WTC11 (cell line): ENCODE data around the gene B3GAT1. TPM values are rescaled to one million over a fixed set of nuclear protein-coding genes. Genes with fewer than 3 reads are reported as not detected.

Experiments used
- ATAC-seq: fragments of 200-7000 bp; cut with Tn5 transposase; 2 replicates; pipeline ENCODE4 v1.10.0; 2021; ENCODE audit warnings: mild to moderate bottlenecking, moderate library complexity
- CTCF ChIA-PET: fragments of 300-600 bp; sonication (Branson Sonifier 250); formaldehyde crosslinking; loops from one replicate; lab custom pipeline; 2021; ENCODE audit warnings: antibody characterized with exemption; lab: Charles Lee
- POLR2A ChIA-PET: fragments of 350-600 bp; sonication (Branson Sonifier 250); formaldehyde crosslinking; loops from one replicate; lab custom pipeline; 2021; ENCODE audit warnings: antibody characterized with exemption; lab: Charles Lee
- DNase-seq: peaks from one replicate; pipeline ENCODE4 v3.0.0; 2021; ENCODE audit warnings: low spot score
- H3K27ac Mint-ChIP-seq: 2 replicates; pipeline ENCODE4 v1.8.0; 2021; ENCODE audit warnings: mixed read lengths
- H3K27me3 Mint-ChIP-seq: 2 replicates; pipeline ENCODE4 v1.8.0; 2021; ENCODE audit warnings: low read depth, mild to moderate bottlenecking, moderate library complexity, mixed read lengths
- H3K36me3 Mint-ChIP-seq: 2 replicates; pipeline ENCODE4 v1.8.0; 2021; ENCODE audit warnings: mixed read lengths
- H3K4me1 Mint-ChIP-seq: 2 replicates; pipeline ENCODE4 v1.8.0; 2022; ENCODE audit warnings: mixed read lengths
- H3K4me3 Mint-ChIP-seq: 2 replicates; pipeline ENCODE4 v1.8.0; 2021; ENCODE audit warnings: mild to moderate bottlenecking, moderate library complexity, mixed read lengths
- H3K9me3 Mint-ChIP-seq: 2 replicates; pipeline ENCODE4 v1.8.0; 2021; ENCODE audit warnings: mixed read lengths
- CBFB ChIP-seq: sonication (generic); formaldehyde crosslinking; IDR thresholded peaks from 2 replicates; pipeline ENCODE4 v1.8.1; 2022; ENCODE audit warnings: mild to moderate bottlenecking, low read depth, missing genetic modification reagents
- CREB1 ChIP-seq: sonication (generic); formaldehyde crosslinking; IDR thresholded peaks from 2 replicates; pipeline ENCODE4 v1.8.0; 2023; ENCODE audit warnings: mild to moderate bottlenecking, missing genetic modification reagents
- ELF4 ChIP-seq: sonication (generic); formaldehyde crosslinking; IDR thresholded peaks from 2 replicates; pipeline ENCODE4 v1.8.1; 2022; ENCODE audit warnings: low read depth, mild to moderate bottlenecking, moderate library complexity, missing genetic modification reagents
- EMX1 ChIP-seq: fragments of 250-450 bp; sonication (Bioruptor Pico); IDR thresholded peaks from 2 replicates; pipeline ENCODE4 v1.8.0; 2021; ENCODE audit warnings: mild to moderate bottlenecking
- FOXJ3 ChIP-seq: sonication (generic); formaldehyde crosslinking; IDR thresholded peaks from 2 replicates; pipeline ENCODE4 v1.9.0; 2021; ENCODE audit warnings: missing genetic modification reagents, mild to moderate bottlenecking, borderline replicate concordance
- FOXP1 ChIP-seq: sonication (generic); formaldehyde crosslinking; IDR thresholded peaks from 2 replicates; pipeline ENCODE4 v1.8.0; 2022; ENCODE audit warnings: missing genetic modification reagents, mild to moderate bottlenecking, moderate library complexity, borderline replicate concordance
- KAT7 ChIP-seq: sonication (generic); formaldehyde crosslinking; IDR thresholded peaks from 2 replicates; pipeline ENCODE4 v1.8.1; 2023; ENCODE audit warnings: missing genetic modification reagents, mild to moderate bottlenecking, borderline replicate concordance
- MYBL2 ChIP-seq: sonication (generic); formaldehyde crosslinking; IDR thresholded peaks from 2 replicates; pipeline ENCODE4 v1.8.1; 2023; ENCODE audit warnings: mild to moderate bottlenecking, moderate library complexity, missing genetic modification reagents
- TCF7 ChIP-seq: sonication (generic); formaldehyde crosslinking; IDR thresholded peaks from 2 replicates; pipeline ENCODE4 v1.8.0; 2022; ENCODE audit warnings: mild to moderate bottlenecking, low read depth, missing genetic modification reagents, moderate library complexity
- USF1 ChIP-seq: sonication (generic); formaldehyde crosslinking; IDR thresholded peaks from 2 replicates; pipeline ENCODE4 v1.8.0; 2022; ENCODE audit warnings: mild to moderate bottlenecking, missing genetic modification reagents
- ZNF121 ChIP-seq: sonication (generic); formaldehyde crosslinking; IDR thresholded peaks from 2 replicates; pipeline ENCODE4 v1.8.0; 2023; ENCODE audit warnings: missing genetic modification reagents
- ZNF263 ChIP-seq: sonication (generic); formaldehyde crosslinking; IDR thresholded peaks from 2 replicates; pipeline ENCODE4 v1.8.1; 2022; ENCODE audit warnings: low read depth, mild to moderate bottlenecking, moderate library complexity, missing genetic modification reagents
- ZNF396 ChIP-seq: fragments of 250-450 bp; sonication (Bioruptor Pico); IDR thresholded peaks from 2 replicates; pipeline ENCODE4 v1.8.0; 2021; ENCODE audit warnings: mild to moderate bottlenecking, moderate library complexity, borderline replicate concordance
- total RNA-seq: library from RNA; stranded (reverse); gene quantifications from 3 replicates; pipeline ENCODE4 v1.2.3, GENCODE V29; 2021
- TF ChIP-seq, protein P1 (sequence below): sonication (generic); formaldehyde crosslinking; IDR thresholded peaks from 2 replicates; pipeline ENCODE4 v1.8.0; 2022; ENCODE audit warnings: mild to moderate bottlenecking, missing genetic modification reagents
- TF ChIP-seq, protein P2 (sequence below): fragments of 250-450 bp; sonication (Bioruptor Pico); IDR thresholded peaks from 2 replicates; pipeline ENCODE4 v1.9.0; 2021; ENCODE audit warnings: mild to moderate bottlenecking, borderline replicate concordance
- TF ChIP-seq, protein P3 (sequence below): sonication (generic); formaldehyde crosslinking; conservative IDR thresholded peaks from 2 replicates; pipeline ENCODE4 v1.8.1; 2023; ENCODE audit warnings: mild to moderate bottlenecking, low read depth, missing genetic modification reagents, moderate library complexity
- TF ChIP-seq, protein P4 (sequence below): sonication (generic); formaldehyde crosslinking; IDR thresholded peaks from 2 replicates; pipeline ENCODE4 v1.8.0; 2022; ENCODE audit warnings: mild to moderate bottlenecking, missing genetic modification reagents
- TF ChIP-seq, protein P5 (sequence below): fragments of 250-450 bp; sonication (Bioruptor Pico); conservative IDR thresholded peaks from 2 replicates; pipeline ENCODE4 v1.9.0; 2021; ENCODE audit warnings: mild to moderate bottlenecking
- TF ChIP-seq, protein P6 (sequence below): fragments of 250-450 bp; sonication (Bioruptor Pico); IDR thresholded peaks from 2 replicates; pipeline ENCODE4 v2.1.2; 2022; ENCODE audit warnings: mild to moderate bottlenecking, moderate library complexity

The B3GAT1 gene
- total RNA-seq, 1 experiment from 2014 or later, result 30.0 TPM

DNA sequence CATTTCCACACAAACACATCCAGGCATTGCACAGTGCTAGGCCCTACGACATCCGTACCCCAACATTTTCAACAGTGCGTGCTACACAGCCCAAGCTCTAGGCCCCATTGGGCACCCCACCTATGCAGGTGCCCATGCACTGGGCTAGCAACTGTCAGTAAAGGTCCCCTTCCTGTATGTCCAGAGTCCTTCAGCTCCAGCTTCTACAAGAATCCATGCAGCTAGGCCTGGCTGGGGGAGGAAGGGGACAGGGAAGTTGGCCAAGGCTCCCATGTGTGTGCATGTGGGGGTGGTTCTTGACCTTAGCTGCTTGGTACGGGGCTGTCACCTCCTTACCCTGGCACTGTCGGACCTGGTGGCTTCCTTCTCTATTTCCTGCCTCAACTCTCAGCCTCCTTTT, 1.3 kb downstream of the B3GAT1 start:
- ChIA-PET POLR2A (interaction anchor here (0.6 to 0.7 kb wide), 2 partner anchors 25 to 316 kb away, joined by 3 read pairs; no protein-coding TSS in a partner anchor), CTCF (interaction anchor here (0.7 to 1.7 kb wide), 5 partner anchors 14 to 149 kb away, joined by 3 to 5 read pairs (median 4); no protein-coding TSS in a partner anchor)
- peaks cover 25% of the 10 kb centered on the region for H3K27me3 Mint-ChIP-seq
- no peak overlapping the region for H3K27ac Mint-ChIP-seq
- DNase-seq (no peak), ATAC-seq (no peak)
- H3K36me3 Mint-ChIP-seq, result no peaks in the 10 kb centered on the region
- H3K4me1 Mint-ChIP-seq, result peaks cover 58% of the 10 kb centered on the region
- peak overlapping the region; percentile 73 for H3K4me3 Mint-ChIP-seq
- H3K9me3 Mint-ChIP-seq, result no peaks in the 10 kb centered on the region
- TF ChIP-seq MYBL2 (no peak), TCF7 (CRISPR knock-in tag) (no peak), ZNF121 (CRISPR knock-in tag) (no peak), ZNF396 (CRISPR knock-in tag) (no peak), KAT7 (CRISPR knock-in tag) (peak; percentile 23; the same call in 1 of the 2 replicates)
- TF ChIP-seq, protein P1, sequence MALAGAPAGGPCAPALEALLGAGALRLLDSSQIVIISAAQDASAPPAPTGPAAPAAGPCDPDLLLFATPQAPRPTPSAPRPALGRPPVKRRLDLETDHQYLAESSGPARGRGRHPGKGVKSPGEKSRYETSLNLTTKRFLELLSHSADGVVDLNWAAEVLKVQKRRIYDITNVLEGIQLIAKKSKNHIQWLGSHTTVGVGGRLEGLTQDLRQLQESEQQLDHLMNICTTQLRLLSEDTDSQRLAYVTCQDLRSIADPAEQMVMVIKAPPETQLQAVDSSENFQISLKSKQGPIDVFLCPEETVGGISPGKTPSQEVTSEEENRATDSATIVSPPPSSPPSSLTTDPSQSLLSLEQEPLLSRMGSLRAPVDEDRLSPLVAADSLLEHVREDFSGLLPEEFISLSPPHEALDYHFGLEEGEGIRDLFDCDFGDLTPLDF (CRISPR knock-in tag), result no peak
- TF ChIP-seq, protein P2, sequence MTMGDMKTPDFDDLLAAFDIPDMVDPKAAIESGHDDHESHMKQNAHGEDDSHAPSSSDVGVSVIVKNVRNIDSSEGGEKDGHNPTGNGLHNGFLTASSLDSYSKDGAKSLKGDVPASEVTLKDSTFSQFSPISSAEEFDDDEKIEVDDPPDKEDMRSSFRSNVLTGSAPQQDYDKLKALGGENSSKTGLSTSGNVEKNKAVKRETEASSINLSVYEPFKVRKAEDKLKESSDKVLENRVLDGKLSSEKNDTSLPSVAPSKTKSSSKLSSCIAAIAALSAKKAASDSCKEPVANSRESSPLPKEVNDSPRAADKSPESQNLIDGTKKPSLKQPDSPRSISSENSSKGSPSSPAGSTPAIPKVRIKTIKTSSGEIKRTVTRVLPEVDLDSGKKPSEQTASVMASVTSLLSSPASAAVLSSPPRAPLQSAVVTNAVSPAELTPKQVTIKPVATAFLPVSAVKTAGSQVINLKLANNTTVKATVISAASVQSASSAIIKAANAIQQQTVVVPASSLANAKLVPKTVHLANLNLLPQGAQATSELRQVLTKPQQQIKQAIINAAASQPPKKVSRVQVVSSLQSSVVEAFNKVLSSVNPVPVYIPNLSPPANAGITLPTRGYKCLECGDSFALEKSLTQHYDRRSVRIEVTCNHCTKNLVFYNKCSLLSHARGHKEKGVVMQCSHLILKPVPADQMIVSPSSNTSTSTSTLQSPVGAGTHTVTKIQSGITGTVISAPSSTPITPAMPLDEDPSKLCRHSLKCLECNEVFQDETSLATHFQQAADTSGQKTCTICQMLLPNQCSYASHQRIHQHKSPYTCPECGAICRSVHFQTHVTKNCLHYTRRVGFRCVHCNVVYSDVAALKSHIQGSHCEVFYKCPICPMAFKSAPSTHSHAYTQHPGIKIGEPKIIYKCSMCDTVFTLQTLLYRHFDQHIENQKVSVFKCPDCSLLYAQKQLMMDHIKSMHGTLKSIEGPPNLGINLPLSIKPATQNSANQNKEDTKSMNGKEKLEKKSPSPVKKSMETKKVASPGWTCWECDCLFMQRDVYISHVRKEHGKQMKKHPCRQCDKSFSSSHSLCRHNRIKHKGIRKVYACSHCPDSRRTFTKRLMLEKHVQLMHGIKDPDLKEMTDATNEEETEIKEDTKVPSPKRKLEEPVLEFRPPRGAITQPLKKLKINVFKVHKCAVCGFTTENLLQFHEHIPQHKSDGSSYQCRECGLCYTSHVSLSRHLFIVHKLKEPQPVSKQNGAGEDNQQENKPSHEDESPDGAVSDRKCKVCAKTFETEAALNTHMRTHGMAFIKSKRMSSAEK, result no peak
- TF ChIP-seq, protein P3, sequence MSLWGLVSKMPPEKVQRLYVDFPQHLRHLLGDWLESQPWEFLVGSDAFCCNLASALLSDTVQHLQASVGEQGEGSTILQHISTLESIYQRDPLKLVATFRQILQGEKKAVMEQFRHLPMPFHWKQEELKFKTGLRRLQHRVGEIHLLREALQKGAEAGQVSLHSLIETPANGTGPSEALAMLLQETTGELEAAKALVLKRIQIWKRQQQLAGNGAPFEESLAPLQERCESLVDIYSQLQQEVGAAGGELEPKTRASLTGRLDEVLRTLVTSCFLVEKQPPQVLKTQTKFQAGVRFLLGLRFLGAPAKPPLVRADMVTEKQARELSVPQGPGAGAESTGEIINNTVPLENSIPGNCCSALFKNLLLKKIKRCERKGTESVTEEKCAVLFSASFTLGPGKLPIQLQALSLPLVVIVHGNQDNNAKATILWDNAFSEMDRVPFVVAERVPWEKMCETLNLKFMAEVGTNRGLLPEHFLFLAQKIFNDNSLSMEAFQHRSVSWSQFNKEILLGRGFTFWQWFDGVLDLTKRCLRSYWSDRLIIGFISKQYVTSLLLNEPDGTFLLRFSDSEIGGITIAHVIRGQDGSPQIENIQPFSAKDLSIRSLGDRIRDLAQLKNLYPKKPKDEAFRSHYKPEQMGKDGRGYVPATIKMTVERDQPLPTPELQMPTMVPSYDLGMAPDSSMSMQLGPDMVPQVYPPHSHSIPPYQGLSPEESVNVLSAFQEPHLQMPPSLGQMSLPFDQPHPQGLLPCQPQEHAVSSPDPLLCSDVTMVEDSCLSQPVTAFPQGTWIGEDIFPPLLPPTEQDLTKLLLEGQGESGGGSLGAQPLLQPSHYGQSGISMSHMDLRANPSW (CRISPR knock-in tag), result 0 out of 2 replicates have a peak, but pooled peaks have one; percentile 23
- TF ChIP-seq, protein P4, sequence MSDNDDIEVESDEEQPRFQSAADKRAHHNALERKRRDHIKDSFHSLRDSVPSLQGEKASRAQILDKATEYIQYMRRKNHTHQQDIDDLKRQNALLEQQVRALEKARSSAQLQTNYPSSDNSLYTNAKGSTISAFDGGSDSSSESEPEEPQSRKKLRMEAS (CRISPR knock-in tag), result no peak

- peaks cover 19% of the 10 kb centered on the region for H3K27me3 Mint-ChIP-seq
- no peak for DNase-seq
- no peak for ATAC-seq
- POLR2A ChIA-PET, result interaction anchor here (0.6 to 0.7 kb wide), 2 partner anchors 24 to 317 kb away, joined by 3 read pairs; no protein-coding TSS in a partner anchor
- H3K36me3 Mint-ChIP-seq, result no peaks in the 10 kb centered on the region
- H3K4me3 Mint-ChIP-seq, result peak overlapping the region; percentile 73; the same call in 1 of the 2 replicates
- H3K9me3 Mint-ChIP-seq, result no peaks in the 10 kb centered on the region
- H3K27ac Mint-ChIP-seq, result no peak overlapping the region
- peaks cover 48% of the 10 kb centered on the region for H3K4me1 Mint-ChIP-seq
- CTCF ChIA-PET, result interaction anchor here (0.7 to 1.7 kb wide), 3 partner anchors 18 to 148 kb away, joined by 3 to 5 read pairs (median 4); no protein-coding TSS in a partner anchor
- TF ChIP-seq CREB1, result no peak
- TF ChIP-seq EMX1 (CRISPR knock-in tag), result no peak
- TF ChIP-seq, protein P5, sequence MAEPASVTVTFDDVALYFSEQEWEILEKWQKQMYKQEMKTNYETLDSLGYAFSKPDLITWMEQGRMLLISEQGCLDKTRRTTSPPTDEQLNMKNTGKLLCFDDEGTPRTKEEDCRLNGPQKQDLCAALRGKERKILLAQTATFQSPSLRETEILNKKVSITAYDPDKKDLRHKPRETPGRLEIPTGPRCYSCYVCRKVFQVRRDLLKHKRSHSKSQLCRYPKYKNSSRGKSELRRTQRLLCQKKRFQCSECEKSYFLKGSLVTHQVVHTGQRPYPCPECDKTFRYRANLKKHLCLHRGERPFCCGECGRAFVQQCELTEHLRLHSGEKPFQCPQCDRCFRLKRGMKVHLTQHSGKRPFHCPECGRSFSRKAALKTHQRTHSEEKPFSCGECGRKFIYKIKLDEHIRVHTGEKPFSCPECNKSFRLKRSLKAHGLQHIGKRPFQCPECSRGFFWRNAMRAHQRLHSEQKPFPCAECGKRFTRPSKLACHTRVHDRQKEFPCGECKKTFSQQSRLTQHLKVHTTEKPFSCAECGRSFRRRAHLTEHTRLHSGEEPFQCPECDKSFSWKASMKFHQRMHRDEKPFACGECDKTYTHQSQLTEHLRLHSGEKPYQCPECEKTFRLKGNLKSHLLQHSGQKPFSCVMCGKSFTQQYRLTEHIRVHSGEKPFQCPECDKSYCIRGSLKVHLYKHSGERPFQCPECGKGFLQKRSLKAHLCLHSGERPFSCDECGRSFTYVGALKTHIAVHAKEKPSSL (CRISPR knock-in tag), result no peak
- TF ChIP-seq FOXP1 (CRISPR knock-in tag), result no peak
- no peak for TF ChIP-seq FOXJ3 (CRISPR knock-in tag)
- TF ChIP-seq ZNF263, result no peak
- TF ChIP-seq ELF4 (CRISPR knock-in tag), result no peak
- TF ChIP-seq, protein P6, sequence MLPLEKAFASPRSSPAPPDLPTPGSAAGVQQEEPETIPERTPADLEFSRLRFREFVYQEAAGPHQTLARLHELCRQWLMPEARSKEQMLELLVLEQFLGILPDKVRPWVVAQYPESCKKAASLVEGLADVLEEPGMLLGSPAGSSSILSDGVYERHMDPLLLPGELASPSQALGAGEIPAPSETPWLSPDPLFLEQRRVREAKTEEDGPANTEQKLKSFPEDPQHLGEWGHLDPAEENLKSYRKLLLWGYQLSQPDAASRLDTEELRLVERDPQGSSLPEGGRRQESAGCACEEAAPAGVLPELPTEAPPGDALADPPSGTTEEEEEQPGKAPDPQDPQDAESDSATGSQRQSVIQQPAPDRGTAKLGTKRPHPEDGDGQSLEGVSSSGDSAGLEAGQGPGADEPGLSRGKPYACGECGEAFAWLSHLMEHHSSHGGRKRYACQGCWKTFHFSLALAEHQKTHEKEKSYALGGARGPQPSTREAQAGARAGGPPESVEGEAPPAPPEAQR (CRISPR knock-in tag), result no peak
- TF ChIP-seq USF1 (CRISPR knock-in tag), result no peak
- TF ChIP-seq CBFB, result no peak
Measured at GRCh38 chr11:134409552-134410429, 2.3 kb downstream of the B3GAT1 start.
